Esophagus muscularis mucosa (tissue), 3 donors: ENCODE measurements around the gene IL1R2.

ENCODE experiments used
- CTCF ChIP-seq, 3 experiments: fragments of 200-600 bp in 2 of 3; fragments of 450-650 bp in 1 of 3; sonication (generic) in 2 of 3; IDR thresholded peaks; one replicate each; pipeline ENCODE4 v1.5.1; 2017 to 2019; ENCODE audit warnings: antibody characterized with exemption in 3 of 3, mild to moderate bottlenecking in 2 of 3, moderate library complexity in 1 of 3
- POLR2AphosphoS5 ChIP-seq, 2 donors: sonication (generic); formaldehyde crosslinking; IDR thresholded peaks; one replicate each; pipeline ENCODE4 v1.6.1; 2017; ENCODE audit warnings: antibody characterized with exemption in 2 of 2

- TF ChIP-seq CTCF (IDR thresholded peaks at IDR 0.05), result no peak
- no peak for TF ChIP-seq POLR2AphosphoS5 (IDR thresholded peaks at IDR 0.05)
These were observed 19.9 kb upstream of the IL1R2 start for GRCh38 chr2:101971836-101972235.
